ENCODE results near the gene WSCD2.

WSCD2 gene

DNA sequence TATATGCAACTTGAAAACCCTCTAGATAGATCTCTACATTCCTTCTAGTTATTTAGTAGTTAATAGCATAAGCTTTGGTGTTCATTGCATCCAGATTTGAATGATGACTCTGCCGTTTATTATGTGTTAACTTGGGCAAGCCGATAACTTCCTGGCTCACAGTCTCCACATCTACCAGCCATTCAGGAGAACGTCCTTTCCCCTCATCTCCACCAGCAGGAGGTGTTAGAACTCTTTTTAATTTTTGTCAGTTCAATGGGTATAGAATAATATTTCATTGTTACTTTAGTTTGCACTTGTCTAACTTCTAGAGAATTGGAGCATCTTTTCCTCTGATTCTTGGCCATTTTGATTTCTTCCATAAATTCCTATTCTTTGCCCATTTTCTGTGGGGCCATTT, 30.0 kb upstream of the WSCD2 start:
- no peak for ATAC-seq (replicated peaks; ENCODE audit: extremely low read depth, poor library complexity, severe bottlenecking)
- Mint-ChIP-seq H3K4me3 (no peak overlapping the region), H3K4me1 (no peaks in the 10 kb centered on the region), H3K27me3 (peaks cover 39% of the 10 kb centered on the region), H3K27ac (ENCODE audit: low read depth) (no peak overlapping the region), H3K36me3 (ENCODE audit: insufficient read depth) (no peaks in the 10 kb centered on the region), H3K9me3 (no peaks in the 10 kb centered on the region)
- no peak for DNase-seq (ENCODE audit: low spot score in 2 of 2)

GRCh38 chr12:108099778-108100489, 29.2 kb upstream of the WSCD2 start:
- Mint-ChIP-seq H3K4me1 (no peaks in the 10 kb centered on the region), H3K4me3 (no peak overlapping the region), H3K9me3 (no peaks in the 10 kb centered on the region), H3K36me3 (ENCODE audit: insufficient read depth) (no peaks in the 10 kb centered on the region), H3K27me3 (peaks cover 34% of the 10 kb centered on the region), H3K27ac (ENCODE audit: low read depth) (no peak overlapping the region)
- DNase-seq (ENCODE audit: low spot score in 2 of 2) (no peak), ATAC-seq (replicated peaks; ENCODE audit: extremely low read depth, poor library complexity, severe bottlenecking) (no peak)

- Mint-ChIP-seq H3K4me3 (no peak overlapping the region), H3K27me3 (peaks cover 43% of the 10 kb centered on the region), H3K36me3 (ENCODE audit: insufficient read depth) (no peaks in the 10 kb centered on the region), H3K4me1 (no peaks in the 10 kb centered on the region), H3K9me3 (no peaks in the 10 kb centered on the region), H3K27ac (ENCODE audit: low read depth) (no peak overlapping the region)
- ATAC-seq (replicated peaks; ENCODE audit: extremely low read depth, poor library complexity, severe bottlenecking) (no peak), DNase-seq (ENCODE audit: low spot score in 2 of 2) (no peak)
Measured at GRCh38 chr12:108101605-108102175, 27.4 kb upstream of the WSCD2 start.

DNA sequence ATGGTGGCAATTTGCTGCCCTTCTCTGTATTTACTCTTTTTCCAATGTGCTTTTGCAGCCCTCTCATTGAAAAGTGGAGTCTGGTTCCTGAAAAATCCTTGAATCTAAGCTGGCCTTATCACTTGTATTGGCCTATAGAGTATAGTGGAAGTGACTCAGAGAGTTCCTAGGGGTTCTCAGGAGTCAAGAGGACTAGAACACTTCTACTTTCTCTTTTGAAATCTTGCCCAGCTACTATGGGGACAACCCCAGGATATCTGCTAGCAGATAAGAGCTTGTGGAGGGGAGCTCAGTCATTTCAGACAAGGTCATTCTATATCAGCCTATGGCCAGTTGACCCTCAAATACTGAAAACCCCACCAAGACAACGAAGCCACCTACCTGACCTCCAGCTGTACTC, 26.7 kb upstream of the WSCD2 start:
- ATAC-seq (replicated peaks; ENCODE audit: extremely low read depth, poor library complexity, severe bottlenecking): no peak
- Mint-ChIP-seq H3K27ac (ENCODE audit: low read depth) (no peak overlapping the region), H3K27me3 (peaks cover 40% of the 10 kb centered on the region), H3K9me3 (no peaks in the 10 kb centered on the region), H3K36me3 (ENCODE audit: insufficient read depth) (no peaks in the 10 kb centered on the region), H3K4me3 (no peak overlapping the region), H3K4me1 (no peaks in the 10 kb centered on the region)
- no peak for DNase-seq (ENCODE audit: low spot score in 2 of 2)

GRCh38 chr12:108103087-108103486, 26.0 kb upstream of the WSCD2 start:
- peaks cover 32% of the 10 kb centered on the region for H3K27me3 Mint-ChIP-seq
- no peaks in the 10 kb centered on the region for H3K36me3 Mint-ChIP-seq (ENCODE audit: insufficient read depth)
- DNase-seq (ENCODE audit: low spot score in 2 of 2): no peak
- H3K9me3 Mint-ChIP-seq: no peaks in the 10 kb centered on the region
- ATAC-seq (replicated peaks; ENCODE audit: extremely low read depth, poor library complexity, severe bottlenecking): no peak
- no peaks in the 10 kb centered on the region for H3K4me1 Mint-ChIP-seq
- H3K4me3 Mint-ChIP-seq: no peak overlapping the region
- no peak overlapping the region for H3K27ac Mint-ChIP-seq (ENCODE audit: low read depth)

- Mint-ChIP-seq H3K9me3 (no peaks in the 10 kb centered on the region), H3K4me1 (no peaks in the 10 kb centered on the region)
Measured at GRCh38 chr12:108103517-108103916, 25.6 kb upstream of the WSCD2 start.

GRCh38 chr12:108104657-108105056, 24.4 kb upstream of the WSCD2 start:
- H3K9me3 Mint-ChIP-seq: no peaks in the 10 kb centered on the region
- H3K27me3 Mint-ChIP-seq: peaks cover 33% of the 10 kb centered on the region
- no peak overlapping the region for H3K27ac Mint-ChIP-seq (ENCODE audit: low read depth)
- no peaks in the 10 kb centered on the region for H3K4me1 Mint-ChIP-seq
- ATAC-seq (replicated peaks; ENCODE audit: extremely low read depth, poor library complexity, severe bottlenecking): no peak
- no peaks in the 10 kb centered on the region for H3K36me3 Mint-ChIP-seq (ENCODE audit: insufficient read depth)
- DNase-seq (ENCODE audit: low spot score in 2 of 2): no peak
- H3K4me3 Mint-ChIP-seq: no peak overlapping the region

More at GRCh38 chr12:108103517-108103916, 25.6 kb upstream of the WSCD2 start:
- H3K4me3 Mint-ChIP-seq: no peak overlapping the region
- no peak for ATAC-seq (replicated peaks; ENCODE audit: extremely low read depth, poor library complexity, severe bottlenecking)
- no peaks in the 10 kb centered on the region for H3K36me3 Mint-ChIP-seq (ENCODE audit: insufficient read depth)
- no peak for DNase-seq (ENCODE audit: low spot score in 2 of 2)
- no peak overlapping the region for H3K27ac Mint-ChIP-seq (ENCODE audit: low read depth)
- peaks cover 31% of the 10 kb centered on the region for H3K27me3 Mint-ChIP-seq

- H3K27ac Mint-ChIP-seq (ENCODE audit: low read depth): no peak overlapping the region
- H3K4me1 Mint-ChIP-seq: no peaks in the 10 kb centered on the region
- H3K36me3 Mint-ChIP-seq (ENCODE audit: insufficient read depth): no peaks in the 10 kb centered on the region
- H3K4me3 Mint-ChIP-seq: no peak overlapping the region
- H3K27me3 Mint-ChIP-seq: peaks cover 41% of the 10 kb centered on the region
- DNase-seq (ENCODE audit: low spot score in 2 of 2): no peak
- no peak for ATAC-seq (replicated peaks; ENCODE audit: extremely low read depth, poor library complexity, severe bottlenecking)
- H3K9me3 Mint-ChIP-seq: no peaks in the 10 kb centered on the region
Measured at GRCh38 chr12:108106599-108106998, 22.5 kb upstream of the WSCD2 start.

DNA sequence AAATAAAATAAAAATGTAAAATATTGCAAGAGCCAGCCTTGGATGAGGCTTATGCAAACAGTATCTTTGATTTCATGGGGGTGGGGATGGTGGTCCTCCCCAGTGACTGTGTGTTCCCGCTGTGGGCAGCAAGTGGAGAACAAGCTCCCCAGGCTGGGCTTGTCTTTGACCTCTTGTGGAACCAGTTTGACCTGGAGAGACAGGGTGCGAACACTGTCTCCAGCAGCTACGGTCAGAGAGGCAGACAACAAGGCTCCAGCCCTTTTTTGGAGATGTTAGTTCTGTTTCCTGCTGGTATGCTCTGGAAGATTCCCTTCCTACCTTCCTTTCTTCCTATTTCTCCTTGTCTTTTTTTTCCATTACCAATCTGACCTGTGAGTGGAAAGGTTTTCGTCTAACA, 21.8 kb upstream of the WSCD2 start:
- no peaks in the 10 kb centered on the region for H3K9me3 Mint-ChIP-seq
- no peaks in the 10 kb centered on the region for H3K4me1 Mint-ChIP-seq
- H3K4me3 Mint-ChIP-seq: no peak overlapping the region
- H3K36me3 Mint-ChIP-seq (ENCODE audit: insufficient read depth): no peaks in the 10 kb centered on the region
- DNase-seq (ENCODE audit: low spot score in 2 of 2) (no peak), ATAC-seq (replicated peaks; ENCODE audit: extremely low read depth, poor library complexity, severe bottlenecking) (no peak)
- no peak overlapping the region for H3K27ac Mint-ChIP-seq (ENCODE audit: low read depth)
- peaks cover 48% of the 10 kb centered on the region for H3K27me3 Mint-ChIP-seq

DNA sequence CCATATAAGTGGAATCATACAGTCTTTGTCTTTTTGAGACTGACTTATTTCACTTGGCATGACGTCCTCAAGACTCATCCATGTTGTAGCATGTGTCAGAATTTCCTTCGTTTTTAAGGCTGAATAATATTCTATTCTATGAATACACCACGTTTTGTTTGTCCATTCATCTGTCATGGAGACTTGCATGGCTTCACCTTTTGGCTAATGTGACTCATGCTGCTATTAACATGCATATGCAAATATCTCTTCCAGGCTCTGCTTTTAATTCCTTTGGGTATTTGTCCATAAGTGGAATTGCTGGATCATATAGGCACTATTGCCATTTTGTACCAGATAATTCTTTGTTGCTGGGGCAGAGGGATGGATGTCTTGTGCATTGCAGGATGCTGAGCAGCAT, 19.6 kb upstream of the WSCD2 start:
- Mint-ChIP-seq H3K27me3 (peaks cover 55% of the 10 kb centered on the region), H3K9me3 (no peaks in the 10 kb centered on the region), H3K4me1 (no peaks in the 10 kb centered on the region), H3K27ac (ENCODE audit: low read depth) (no peak overlapping the region), H3K4me3 (no peak overlapping the region), H3K36me3 (ENCODE audit: insufficient read depth) (no peaks in the 10 kb centered on the region)
- DNase-seq (ENCODE audit: low spot score in 2 of 2) (no peak), ATAC-seq (replicated peaks; ENCODE audit: extremely low read depth, poor library complexity, severe bottlenecking) (no peak)

DNA sequence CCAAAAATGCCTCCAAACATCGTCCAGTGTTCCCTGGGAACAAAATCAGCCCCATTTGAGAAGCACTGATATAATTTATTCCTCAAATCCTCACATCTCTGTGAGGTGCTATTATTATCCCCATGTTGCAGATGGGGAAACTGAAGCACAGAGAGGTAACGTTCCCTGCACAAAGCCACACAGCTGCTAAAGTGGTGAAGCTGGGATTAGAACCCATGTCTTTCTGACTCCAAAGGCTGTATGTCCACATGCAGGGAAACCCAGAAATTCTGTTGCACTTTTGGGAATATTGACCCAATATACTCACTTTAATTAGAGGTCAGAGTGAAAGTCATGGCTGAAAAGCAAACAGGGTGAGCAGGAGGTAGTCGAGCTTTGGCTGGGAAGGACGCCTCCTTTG, 19.1 kb upstream of the WSCD2 start:
- peaks cover 59% of the 10 kb centered on the region for H3K27me3 Mint-ChIP-seq
- no peak overlapping the region for H3K27ac Mint-ChIP-seq (ENCODE audit: low read depth)
- DNase-seq (ENCODE audit: low spot score in 2 of 2) (no peak), ATAC-seq (replicated peaks; ENCODE audit: extremely low read depth, poor library complexity, severe bottlenecking) (no peak)
- H3K9me3 Mint-ChIP-seq: no peaks in the 10 kb centered on the region
- H3K4me3 Mint-ChIP-seq: no peak overlapping the region
- H3K4me1 Mint-ChIP-seq: no peaks in the 10 kb centered on the region
- H3K36me3 Mint-ChIP-seq (ENCODE audit: insufficient read depth): no peaks in the 10 kb centered on the region

DNA sequence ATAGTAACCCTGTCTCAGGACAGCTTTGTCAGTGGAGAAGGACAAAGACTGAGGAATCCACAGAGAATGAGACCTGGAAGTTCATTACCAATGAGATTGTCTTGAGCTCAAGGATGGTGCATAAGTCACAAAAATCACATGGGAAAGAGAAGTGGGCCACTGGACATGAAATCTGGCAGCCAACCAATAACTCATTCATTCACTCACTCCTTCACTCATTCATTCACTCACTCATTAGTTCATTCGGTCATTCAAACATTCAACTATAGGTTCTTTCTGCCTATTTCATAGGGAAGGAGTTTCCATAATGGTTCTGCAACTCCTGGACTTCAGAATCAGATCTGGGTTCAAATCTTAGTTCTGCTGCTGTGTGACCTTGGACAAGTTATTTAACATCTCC, 18.2 kb upstream of the WSCD2 start:
- H3K4me1 Mint-ChIP-seq: no peaks in the 10 kb centered on the region
- H3K9me3 Mint-ChIP-seq: no peaks in the 10 kb centered on the region
- no peak for ATAC-seq (replicated peaks; ENCODE audit: extremely low read depth, poor library complexity, severe bottlenecking)
- DNase-seq (ENCODE audit: low spot score in 2 of 2): no peak
- no peak overlapping the region for H3K4me3 Mint-ChIP-seq
- peaks cover 50% of the 10 kb centered on the region for H3K27me3 Mint-ChIP-seq
- H3K27ac Mint-ChIP-seq (ENCODE audit: low read depth): no peak overlapping the region
- H3K36me3 Mint-ChIP-seq (ENCODE audit: insufficient read depth): no peaks in the 10 kb centered on the region

GRCh38 chr12:108112832-108113556, 16.1 kb upstream of the WSCD2 start:
- ATAC-seq (replicated peaks; ENCODE audit: extremely low read depth, poor library complexity, severe bottlenecking): no peak
- peaks cover 54% of the 10 kb centered on the region for H3K27me3 Mint-ChIP-seq

More at GRCh38 chr12:108112832-108113556, 16.1 kb upstream of the WSCD2 start:
- Mint-ChIP-seq H3K36me3 (ENCODE audit: insufficient read depth) (no peaks in the 10 kb centered on the region), H3K4me3 (no peak overlapping the region), H3K4me1 (no peaks in the 10 kb centered on the region), H3K9me3 (no peaks in the 10 kb centered on the region), H3K27ac (ENCODE audit: low read depth) (no peak overlapping the region)
- DNase-seq (ENCODE audit: low spot score in 2 of 2): no peak
